Left colon (tissue), 2 donors: ENCODE results near the gene MRPS31. TPM values are rescaled to one million over a fixed set of nuclear protein-coding genes. Genes with fewer than 3 reads are reported as not detected.

Source experiments
- ATAC-seq: fragments of 200-7000 bp; cut with Tn5 transposase; one replicate; pipeline ENCODE4 v1.9.1; 2020; ENCODE audit warnings: mild to moderate bottlenecking, moderate library complexity
- DNase-seq, 2 donors: peaks; one replicate each; pipeline ENCODE4 v3.0.0-alpha.2; 2020
- intact Hi-C, 2 donors: fragments of 100-400 bp; cut with DNase I in 1 of 2; cut with micrococcal nuclease in 1 of 2; formaldehyde crosslinking; loops; one replicate each; pipeline versions ENCODE4 v1.11.2 to v1.14.0; 2022; cut with DNase I, micrococcal nuclease
- long read RNA-seq: library from polyadenylated mRNA; unstranded; transcript quantifications from one replicate; pipeline ENCODE4 v2.0.0, GENCODE V29; 2021
- total RNA-seq, 2 donors: library from RNA; stranded (reverse); fragmentation: NEBNext Ultra II Directional; extraction: Animal tissue kit (Norgen Biotek cat#: 25700); gene quantifications; one replicate each; pipeline ENCODE4 v1.2.1, GENCODE V29; 2021
- donor health status: DM: no; HTN: no; CAD: no.
- donor health status: DM: yes; HTN: yes; CAD: no.

Gene MRPS31
- total RNA-seq, result 10 to 100 TPM; 17.6 to 19.0 TPM
- long read RNA-seq, transcript MRPS31-201 (7 exons, 1,462 nt), result major isoform, 36 of 45 reads
- long read RNA-seq, partial matches to known transcripts, result 5 of 45 reads
- long read RNA-seq, other reads (novel, unspliced or antisense), result 4 of 45 reads

- intact Hi-C loops, result no loop called here
- peak; percentile 98 for ATAC-seq
- DNase-seq, result peak; percentile 96 to 97
Observed at GRCh38 chr13:40770934-40771618, at the start of gene MRPS31. Gene MRPS31, minus strand, starts transcription at chr13:40771190. Its CDS starts 54 bp downstream, at chr13:40771136.

DNA sequence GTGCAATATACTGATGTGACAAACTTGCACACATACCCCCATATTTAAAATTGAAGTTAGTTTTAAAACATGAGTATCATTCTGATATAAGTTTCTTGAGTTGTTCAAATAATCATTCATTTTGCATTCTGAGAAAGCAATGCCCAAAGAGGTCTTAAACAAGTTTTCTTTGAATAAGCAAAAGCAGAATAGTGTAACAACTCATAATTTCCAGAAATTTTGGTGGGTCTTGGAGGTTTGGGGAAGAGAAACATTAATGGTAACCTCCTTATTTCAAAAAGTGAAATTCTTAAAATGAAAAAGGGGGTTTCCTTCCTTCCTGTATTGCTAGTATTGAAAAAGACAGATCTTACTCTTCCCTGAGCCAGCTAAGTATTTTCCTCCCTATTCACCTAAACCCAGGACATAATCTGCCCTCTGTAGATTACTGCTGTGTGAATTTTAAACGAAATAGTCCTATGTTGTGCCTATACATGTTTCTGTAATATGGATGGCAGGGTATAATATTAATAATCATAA, 48.9 kb upstream of the MRPS31 start:
- ATAC-seq, result no peak
- DNase-seq, result no peak
- intact Hi-C loops, result no loop called here

DNA sequence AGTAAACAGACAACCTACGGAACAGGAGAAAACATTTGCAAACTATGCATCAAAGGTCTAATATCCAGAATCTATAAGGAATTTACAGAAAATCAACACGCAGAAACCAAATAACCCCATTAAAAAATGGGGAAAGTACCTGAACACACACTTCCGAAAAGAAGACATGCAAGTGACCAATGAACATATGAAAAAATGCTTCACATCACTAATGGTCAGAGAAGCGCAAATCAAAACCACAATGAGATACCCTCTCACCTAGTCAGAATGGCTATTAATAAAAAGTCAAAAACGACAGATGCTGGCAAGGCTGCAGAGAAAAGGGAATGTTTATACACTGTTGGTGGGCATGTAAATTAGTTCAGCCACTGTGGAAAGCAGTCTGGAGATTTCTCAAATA, 47.9 kb upstream of the MRPS31 start:
- intact Hi-C loops, result no loop called here
- no peak for ATAC-seq
- no peak for DNase-seq

DNA sequence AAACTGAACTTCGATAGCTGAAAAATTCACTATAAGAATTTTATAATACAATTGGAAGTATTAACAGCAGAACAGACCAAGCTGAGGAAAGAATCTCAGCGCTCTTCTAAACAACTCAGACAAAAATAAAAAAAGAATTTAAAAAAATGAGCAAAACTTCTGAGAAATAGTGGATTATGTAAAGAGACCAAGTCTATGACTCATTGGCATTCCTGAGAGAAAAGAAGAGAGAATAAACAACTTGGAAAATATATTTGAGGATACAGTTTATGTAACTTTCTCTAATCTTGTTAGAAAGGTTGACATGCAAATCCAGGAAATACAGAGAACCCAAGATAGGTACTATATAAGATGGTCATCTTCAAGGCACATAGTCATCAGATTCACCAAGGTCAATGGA, 43.8 kb upstream of the MRPS31 start:
- intact Hi-C loops, result no loop called here
- DNase-seq, result no peak
- ATAC-seq, result no peak

GRCh38 chr13:40813667-40814454, 42.9 kb upstream of the MRPS31 start:
- DNase-seq, result no peak

GRCh38 chr13:40812724-40813445, 41.9 kb upstream of the MRPS31 start:
- ATAC-seq, result peak; percentile 17
- no peak for DNase-seq
- intact Hi-C loops, result no loop called here

More at GRCh38 chr13:40813667-40814454, 42.9 kb upstream of the MRPS31 start:
- intact Hi-C loops, result no loop called here
- peak; percentile 88 for ATAC-seq

DNA sequence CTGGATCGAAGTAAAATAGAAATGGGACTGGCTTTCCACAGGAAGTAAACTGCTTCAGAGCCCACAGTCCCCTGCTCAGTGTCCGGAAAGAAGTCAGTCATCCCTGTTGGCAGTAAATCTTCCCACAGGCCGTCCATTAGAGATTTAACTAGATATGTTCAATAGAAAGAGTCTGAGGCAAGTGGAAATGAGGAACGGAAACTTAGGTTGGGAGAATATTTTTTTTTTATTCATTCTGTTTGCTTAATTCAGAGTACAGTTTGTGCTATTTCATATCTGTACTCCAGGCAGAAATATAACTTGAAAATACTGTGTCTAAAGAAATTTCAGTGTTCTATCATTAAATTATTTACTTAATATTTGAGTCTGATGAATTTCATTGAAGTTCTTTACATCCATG, 41.1 kb upstream of the MRPS31 start:
- intact Hi-C loops, result no loop called here
- ATAC-seq, result no peak
- no peak for DNase-seq

- intact Hi-C loops, result no loop called here
- ATAC-seq (no peak), DNase-seq (no peak)
Observed at GRCh38 chr13:40809471-40809870, 38.5 kb upstream of the MRPS31 start.

DNA sequence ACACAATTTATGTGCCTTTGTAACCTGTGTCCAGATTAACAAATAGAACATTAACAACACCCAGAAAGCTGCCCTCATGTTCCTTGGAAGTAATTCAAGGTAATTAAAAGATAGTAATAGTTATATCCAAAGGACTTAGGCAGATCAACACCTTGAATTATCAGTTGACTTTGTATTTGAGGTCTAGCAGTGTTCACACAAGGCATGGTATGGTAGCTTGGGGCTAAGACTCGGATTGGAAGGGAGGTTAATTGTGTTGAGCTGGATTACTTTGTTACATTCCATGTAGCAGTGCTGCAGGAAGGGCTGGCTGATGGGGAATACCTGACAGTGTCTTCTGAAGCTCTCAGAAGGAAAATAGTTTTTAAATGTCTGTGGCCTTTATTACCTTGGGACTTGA, 35.3 kb upstream of the MRPS31 start:
- ATAC-seq (no peak), DNase-seq (no peak)
- intact Hi-C loops, result no loop called here

- ATAC-seq (no peak), DNase-seq (no peak)
- intact Hi-C loops, result no loop called here
Observed at GRCh38 chr13:40803316-40803715, 32.3 kb upstream of the MRPS31 start.

- ATAC-seq (peak; percentile 83), DNase-seq (no peak)
- intact Hi-C loops, result no loop called here
Observed at GRCh38 chr13:40801255-40802217, 30.5 kb upstream of the MRPS31 start.

GRCh38 chr13:40800559-40800958, 29.6 kb upstream of the MRPS31 start:
- no peak for ATAC-seq
- DNase-seq, result no peak
- intact Hi-C loops, result no loop called here

- DNase-seq (no peak), ATAC-seq (no peak)
- intact Hi-C loops, result no loop called here
Observed at GRCh38 chr13:40799508-40799907, 28.5 kb upstream of the MRPS31 start.

DNA sequence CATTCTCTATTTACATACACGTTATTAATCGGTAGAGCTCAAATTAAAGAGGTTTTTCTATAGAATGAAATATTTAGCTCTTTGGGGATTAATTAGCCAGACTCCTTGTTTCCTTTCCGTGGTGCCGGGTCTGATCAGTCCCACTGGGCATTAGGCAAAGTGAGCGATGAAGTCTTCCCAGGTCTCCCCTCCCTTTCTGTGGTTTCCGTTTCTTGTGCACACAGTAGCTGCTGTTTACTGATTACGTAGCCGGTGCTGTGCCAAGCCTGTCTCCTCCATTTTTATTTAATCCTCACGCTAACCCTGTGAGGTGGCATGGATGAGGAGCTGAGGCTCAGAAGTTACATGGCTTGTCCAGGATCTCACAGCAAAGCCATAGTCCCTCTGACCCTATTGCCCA, 27.4 kb upstream of the MRPS31 start:
- ATAC-seq (no peak), DNase-seq (no peak)
- intact Hi-C loops, result no loop called here

GRCh38 chr13:40796649-40797048, 25.7 kb upstream of the MRPS31 start:
- intact Hi-C loops, result no loop called here
- ATAC-seq (no peak), DNase-seq (no peak)

GRCh38 chr13:40794414-40795368, 23.7 kb upstream of the MRPS31 start:
- intact Hi-C loops, result no loop called here
- DNase-seq, result no peak
- ATAC-seq, result no peak

GRCh38 chr13:40793339-40793738, 22.3 kb upstream of the MRPS31 start:
- intact Hi-C loops, result no loop called here
- DNase-seq (no peak), ATAC-seq (no peak)
